Measurements from ENCODE around the gene LGALS16. TPM values are rescaled to one million over a fixed set of nuclear protein-coding genes. Genes with fewer than 3 reads are reported as not detected.

Gene LGALS16
- total and polyA plus RNA-seq, 10 of the 15 experiments (the other 5 are each of a cell fraction or from before 2014, with no cell fraction given) = not detected

- no peak for TF ChIP-seq REST (IDR thresholded peaks at IDR 0.05; ENCODE audit: low read depth, low read length)
- no peak for TF ChIP-seq ZNF622 (IDR thresholded peaks at IDR 0.05)
- no peak for TF ChIP-seq IKZF2 (IDR thresholded peaks at IDR 0.05)
- TF ChIP-seq, protein P1, sequence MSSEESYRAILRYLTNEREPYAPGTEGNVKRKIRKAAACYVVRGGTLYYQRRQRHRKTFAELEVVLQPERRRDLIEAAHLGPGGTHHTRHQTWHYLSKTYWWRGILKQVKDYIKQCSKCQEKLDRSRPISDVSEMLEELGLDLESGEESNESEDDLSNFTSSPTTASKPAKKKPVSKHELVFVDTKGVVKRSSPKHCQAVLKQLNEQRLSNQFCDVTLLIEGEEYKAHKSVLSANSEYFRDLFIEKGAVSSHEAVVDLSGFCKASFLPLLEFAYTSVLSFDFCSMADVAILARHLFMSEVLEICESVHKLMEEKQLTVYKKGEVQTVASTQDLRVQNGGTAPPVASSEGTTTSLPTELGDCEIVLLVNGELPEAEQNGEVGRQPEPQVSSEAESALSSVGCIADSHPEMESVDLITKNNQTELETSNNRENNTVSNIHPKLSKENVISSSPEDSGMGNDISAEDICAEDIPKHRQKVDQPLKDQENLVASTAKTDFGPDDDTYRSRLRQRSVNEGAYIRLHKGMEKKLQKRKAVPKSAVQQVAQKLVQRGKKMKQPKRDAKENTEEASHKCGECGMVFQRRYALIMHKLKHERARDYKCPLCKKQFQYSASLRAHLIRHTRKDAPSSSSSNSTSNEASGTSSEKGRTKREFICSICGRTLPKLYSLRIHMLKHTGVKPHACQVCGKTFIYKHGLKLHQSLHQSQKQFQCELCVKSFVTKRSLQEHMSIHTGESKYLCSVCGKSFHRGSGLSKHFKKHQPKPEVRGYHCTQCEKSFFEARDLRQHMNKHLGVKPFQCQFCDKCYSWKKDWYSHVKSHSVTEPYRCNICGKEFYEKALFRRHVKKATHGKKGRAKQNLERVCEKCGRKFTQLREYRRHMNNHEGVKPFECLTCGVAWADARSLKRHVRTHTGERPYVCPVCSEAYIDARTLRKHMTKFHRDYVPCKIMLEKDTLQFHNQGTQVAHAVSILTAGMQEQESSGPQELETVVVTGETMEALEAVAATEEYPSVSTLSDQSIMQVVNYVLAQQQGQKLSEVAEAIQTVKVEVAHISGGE (CRISPR knock-in tag; IDR thresholded peaks at IDR 0.05) = no peak
- TF ChIP-seq NR2C2 (IDR thresholded peaks at IDR 0.05; ENCODE audit: borderline replicate concordance, control insufficient read depth, insufficient read length, low read depth) = no peak
- TF ChIP-seq NFYB (IDR thresholded peaks at IDR 0.05; ENCODE audit: insufficient read depth, low read depth, low read length) = no peak
- TF ChIP-seq CTCF (IDR thresholded peaks at IDR 0.05 in 2 of 3, conservative IDR thresholded peaks at IDR 0.05 in 1 of 3; ENCODE audit: control insufficient read depth in 2 of 3, extremely low read depth in 1 of 3, insufficient read depth in 1 of 3, low read depth in 3 of 3, low read length in 3 of 3) = no peak
These were observed 12.1 kb upstream of the LGALS16 start (continued) for GRCh38 chr19:39643591-39643990.

All from GM12878 (cell line).